GM23248 (cell line): ENCODE results near the gene LTF. TPM values are rescaled to one million over a fixed set of nuclear protein-coding genes. Genes with fewer than 3 reads are reported as not detected.

Source experiments
- DNase-seq: peaks from one replicate; pipeline ENCODE4 v3.0.0-alpha.2; 2015
- H2AFZ ChIP-seq: fragments of 200-600 bp; sonication (generic); 2 replicates; pipeline ENCODE4 v1.6.1; 2016; ENCODE audit warnings: antibody characterized with exemption
- H3F3A ChIP-seq: fragments of 200-600 bp; sonication (generic); 2 replicates; pipeline ENCODE4 v1.6.1; 2016; ENCODE audit warnings: mild to moderate bottlenecking, antibody characterized with exemption, mixed run types; ENCODE audit not compliant: insufficient read depth
- H3K27ac ChIP-seq: fragments of 200-600 bp; sonication (generic); 2 replicates; pipeline ENCODE4 v1.5.1; 2016; ENCODE audit warnings: mild to moderate bottlenecking
- H3K27me3 ChIP-seq: fragments of 200-600 bp; sonication (generic); replicated peaks from 2 replicates; pipeline ENCODE4 v1.6.1; 2016; ENCODE audit warnings: mild to moderate bottlenecking; ENCODE audit not compliant: insufficient read depth
- H3K36me3 ChIP-seq: fragments of 200-600 bp; sonication (generic); 2 replicates; pipeline ENCODE4 v1.6.1; 2016; ENCODE audit warnings: low read depth, mild to moderate bottlenecking
- H3K4me1 ChIP-seq: fragments of 200-600 bp; sonication (generic); 2 replicates; pipeline ENCODE4 v1.6.1; 2016; ENCODE audit warnings: mild to moderate bottlenecking; ENCODE audit not compliant: insufficient read depth
- H3K4me2 ChIP-seq: fragments of 200-600 bp; sonication (generic); one replicate; pipeline ENCODE4 v1.6.1; 2016; ENCODE audit warnings: mild to moderate bottlenecking; ENCODE audit not compliant: unreplicated experiment
- H3K4me3 ChIP-seq: fragments of 200-600 bp; sonication (generic); 2 replicates; pipeline ENCODE4 v1.5.1; 2016; ENCODE audit warnings: mild to moderate bottlenecking
- H3K79me2 ChIP-seq: fragments of 200-600 bp; sonication (generic); 2 replicates; pipeline ENCODE4 v1.6.1; 2016; ENCODE audit warnings: mild to moderate bottlenecking; ENCODE audit not compliant: insufficient read depth
- H3K9ac ChIP-seq: fragments of 200-600 bp; sonication (generic); 2 replicates; pipeline ENCODE4 v1.6.1; 2016; ENCODE audit warnings: mild to moderate bottlenecking
- H3K9me2 ChIP-seq: fragments of 200-600 bp; sonication (generic); 2 replicates; pipeline ENCODE4 v1.6.1; 2016; ENCODE audit warnings: mixed run types, mild to moderate bottlenecking, moderate library complexity; ENCODE audit not compliant: insufficient read depth
- H3K9me3 ChIP-seq: fragments of 200-600 bp; sonication (generic); one replicate; pipeline ENCODE4 v1.6.1; 2017; ENCODE audit warnings: low read depth
- H4K20me1 ChIP-seq: fragments of 200-600 bp; sonication (generic); 2 replicates; pipeline ENCODE4 v1.6.0; 2016; ENCODE audit not compliant: insufficient read depth
- EZH2 ChIP-seq: fragments of 200-600 bp; sonication (generic); IDR thresholded peaks from 2 replicates; pipeline ENCODE4 v1.6.1; 2018; ENCODE audit warnings: antibody characterized with exemption, mild to moderate bottlenecking; ENCODE audit not compliant: insufficient read depth, poor library complexity, severe bottlenecking
- EZH2phosphoT487 ChIP-seq: fragments of 200-600 bp; sonication (generic); IDR thresholded peaks from 2 replicates; pipeline ENCODE4 v1.6.1; 2018; ENCODE audit warnings: antibody characterized with exemption, moderate library complexity, mild to moderate bottlenecking, low read depth; ENCODE audit not compliant: insufficient read depth
- WGBS, 2 experiments: methylation state at CpG; one replicate each; pipeline ENCODE4 v1.1.6; 2015 to 2017; ENCODE audit warnings: low lambda C conversion rate in 2 of 2, low coverage in 1 of 2; ENCODE audit errors: missing lambda C conversion rate in 2 of 2; 5-methylcytosine and 5-hydroxymethylcytosine counted together
- in situ Hi-C: fragments of 300-500 bp; cut with MboI; formaldehyde crosslinking; loops from 2 replicates; pipeline ENCODE4 v1.15.0; 2020
- polyA plus RNA-seq: library from polyadenylated mRNA; unstranded; fragments of >200 nt; fragmentation: Nextera tagmentation; extraction: Ambion mirVana; gene quantifications from 2 replicates; pipeline ENCODE4 v1.2.1, GENCODE V29; 2016
- total RNA-seq: library from RNA; depleted of rRNA; stranded (reverse); fragments of >200 nt; shearing (Covaris generic); gene quantifications from 2 replicates; pipeline ENCODE4 v1.2.3, GENCODE V29; 2014

The LTF gene
- total and polyA plus RNA-seq, 2 experiments from 2014 or later = not detected

DNA sequence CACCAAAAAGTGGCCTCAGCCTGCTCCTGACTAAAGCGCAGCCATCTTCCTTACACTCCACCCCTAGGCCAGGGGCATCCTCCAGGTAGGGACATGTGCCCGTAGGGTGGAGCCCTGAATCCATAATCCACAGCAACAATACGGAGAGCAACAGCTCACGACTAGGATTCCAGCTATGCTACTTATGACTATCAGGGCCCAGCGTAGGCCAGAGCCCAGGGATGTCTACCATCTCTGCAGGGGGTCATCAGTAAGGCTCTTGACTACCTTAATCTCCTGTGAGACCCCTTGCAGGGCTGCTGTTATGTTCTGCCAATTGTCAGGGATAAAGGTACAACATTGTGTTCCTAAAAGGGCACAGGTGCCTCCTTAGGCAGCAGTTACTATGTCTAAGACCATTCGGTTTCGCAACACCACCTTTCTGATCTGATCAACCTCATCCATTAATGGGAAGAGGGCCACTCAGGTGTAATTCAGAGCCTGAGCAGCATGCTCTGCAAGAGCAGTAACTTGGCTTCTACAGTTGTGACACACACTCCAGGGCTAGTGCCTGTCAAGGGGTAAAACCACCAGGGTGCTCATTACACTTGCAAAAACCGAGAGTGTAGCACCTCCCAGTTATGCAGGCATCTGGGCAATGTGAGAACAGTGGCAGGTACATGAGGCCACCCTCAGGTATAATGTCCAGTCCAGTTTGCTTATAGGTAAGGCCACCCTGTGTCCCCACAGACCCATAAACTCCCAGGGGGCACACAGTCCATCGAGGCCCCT, 46.7 kb downstream of the LTF start:
- WGBS, 2 experiments = 70% methylated on average over 9 of the region's 9 CpGs
- in situ Hi-C loops = no loop called here
- no peak overlapping the region for H3K4me2 ChIP-seq

DNA sequence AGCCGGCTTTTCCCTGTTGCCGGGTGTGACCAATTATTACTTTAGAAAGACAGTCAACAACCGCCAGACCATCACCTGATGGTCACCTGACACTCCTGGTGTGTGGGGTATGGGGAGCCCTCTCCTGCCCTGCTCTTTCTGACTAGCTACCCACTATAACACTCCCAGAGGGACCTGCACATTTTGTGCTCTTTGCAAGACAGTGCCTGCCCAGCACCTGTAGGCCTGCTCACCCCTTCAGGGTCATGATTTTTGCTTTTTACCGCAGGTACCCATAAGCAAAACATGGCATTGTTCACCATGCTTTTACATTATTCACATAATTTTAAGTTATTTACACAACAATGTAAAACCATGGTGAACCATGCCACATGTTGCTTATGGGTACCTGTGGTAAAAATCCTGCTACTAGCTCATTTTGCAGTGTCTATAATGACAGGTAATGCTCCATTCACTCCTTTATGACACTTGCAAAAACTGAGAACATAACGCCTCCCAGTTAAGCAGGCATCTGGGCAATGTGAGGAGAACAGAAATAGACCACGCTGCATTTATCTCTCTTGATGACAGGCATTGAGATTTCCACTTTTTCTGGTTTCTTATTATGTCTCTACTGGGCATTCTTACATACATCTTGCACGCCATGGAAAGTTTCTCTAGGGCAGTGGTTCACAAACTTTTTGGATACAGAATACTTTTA, 47.7 kb downstream of the LTF start:
- peaks cover 12% of the 10 kb centered on the region for H3K27me3 ChIP-seq
- no peak overlapping the region for H3K4me3 ChIP-seq
- no peak for DNase-seq
- H3K4me2 ChIP-seq = no peak overlapping the region
- H3K36me3 ChIP-seq = no peaks in the 10 kb centered on the region
- TF ChIP-seq EZH2 (no peak), EZH2phosphoT487 (no peak)
- no peaks in the 10 kb centered on the region for H3F3A ChIP-seq
- no peak overlapping the region for H2AFZ ChIP-seq
- in situ Hi-C loops = no loop called here
- WGBS, 2 experiments = 75 to 79% methylated on average over 7 of the region's 7 CpGs
- H3K4me1 ChIP-seq = no peaks in the 10 kb centered on the region
- H3K9ac ChIP-seq = no peak overlapping the region
- no peak overlapping the region for H3K27ac ChIP-seq
- H3K9me2 ChIP-seq = no peaks in the 10 kb centered on the region
- no peaks in the 10 kb centered on the region for H3K79me2 ChIP-seq
- H4K20me1 ChIP-seq = no peaks in the 10 kb centered on the region
- H3K9me3 ChIP-seq = no peaks in the 10 kb centered on the region

More for the DNA sequence above, 46.7 kb downstream of the LTF start:
- Histone ChIP-seq H3K27me3 (peaks cover 3% of the 10 kb centered on the region), H3K36me3 (no peaks in the 10 kb centered on the region), H3K9me3 (no peaks in the 10 kb centered on the region), H2AFZ (no peak overlapping the region), H3K79me2 (no peaks in the 10 kb centered on the region), H3K27ac (no peak overlapping the region), H3K9me2 (no peaks in the 10 kb centered on the region), H3F3A (no peaks in the 10 kb centered on the region), H3K9ac (no peak overlapping the region), H3K4me1 (no peaks in the 10 kb centered on the region), H4K20me1 (no peaks in the 10 kb centered on the region), H3K4me3 (no peak overlapping the region)
- no peak for DNase-seq
- no peak for TF ChIP-seq EZH2phosphoT487
- no peak for TF ChIP-seq EZH2

DNA sequence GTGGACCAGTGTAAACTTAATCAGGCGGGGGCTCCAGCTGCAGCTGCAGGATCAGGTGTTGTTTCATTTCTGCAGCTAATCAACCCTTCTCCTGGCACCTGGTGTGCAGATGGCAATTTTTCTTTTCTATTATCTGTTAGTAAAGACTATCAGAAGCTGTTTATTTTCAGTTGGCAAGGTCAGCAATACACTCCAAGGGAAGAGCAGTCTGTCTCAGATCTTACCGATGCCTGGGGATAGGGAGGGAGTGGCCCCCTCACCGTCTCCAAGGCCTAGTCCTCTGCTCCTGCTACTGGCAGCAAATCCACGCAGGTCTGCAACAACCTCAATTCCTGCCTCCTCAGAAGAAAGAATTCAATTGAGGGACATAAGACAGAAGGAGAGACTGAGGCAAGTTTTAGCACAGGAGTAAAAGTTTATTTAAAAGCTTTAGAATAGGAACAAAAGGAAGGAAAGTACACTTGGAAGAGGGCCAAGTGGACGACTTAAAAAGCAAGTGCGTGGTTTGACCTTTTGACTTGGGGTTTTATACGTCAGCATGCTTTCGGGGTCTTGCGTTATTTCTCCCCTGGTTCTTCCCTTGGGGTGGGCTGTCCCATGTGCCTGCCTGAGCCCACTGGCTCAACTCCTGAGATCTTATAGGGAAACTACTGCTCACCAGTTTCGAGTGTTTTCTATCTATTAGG, 48.4 kb downstream of the LTF start:
- Histone ChIP-seq H3K4me1 (no peaks in the 10 kb centered on the region), H3K79me2 (no peaks in the 10 kb centered on the region), H3K36me3 (no peaks in the 10 kb centered on the region), H3K4me2 (no peak overlapping the region), H3F3A (no peaks in the 10 kb centered on the region), H3K4me3 (no peak overlapping the region), H3K9ac (no peak overlapping the region), H4K20me1 (no peaks in the 10 kb centered on the region), H3K9me2 (no peaks in the 10 kb centered on the region), H3K27me3 (peaks cover 18% of the 10 kb centered on the region), H3K27ac (no peak overlapping the region), H2AFZ (no peak overlapping the region), H3K9me3 (no peaks in the 10 kb centered on the region)
- WGBS, 2 experiments = 41 to 46% methylated on average over 10 of the region's 10 CpGs
- in situ Hi-C loops = no loop called here
- no peak for TF ChIP-seq EZH2phosphoT487
- TF ChIP-seq EZH2 = no peak
- no peak for DNase-seq

DNA sequence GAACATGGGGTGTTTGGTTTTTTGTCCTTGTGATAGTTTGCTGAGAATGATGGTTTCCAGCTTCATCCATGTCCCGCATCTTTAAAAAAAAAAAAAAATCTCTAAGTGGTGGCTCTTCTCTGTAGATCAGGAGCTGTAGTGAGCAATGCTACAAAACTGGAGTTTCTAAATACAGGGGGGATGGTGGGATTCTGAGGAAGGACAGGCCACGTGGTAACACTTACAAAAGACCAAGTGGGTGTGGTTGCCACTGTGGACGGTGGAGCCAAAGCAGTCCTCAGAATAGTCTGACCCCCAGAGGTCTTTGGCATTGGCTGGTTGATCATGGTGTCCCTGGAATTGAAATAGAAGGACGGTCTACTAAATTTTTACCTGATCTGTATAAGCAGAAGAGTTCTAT, 50.0 kb downstream of the LTF start:
- Histone ChIP-seq H3K4me2 (no peak overlapping the region), H3K27ac (no peak overlapping the region), H4K20me1 (no peaks in the 10 kb centered on the region), H3K79me2 (no peaks in the 10 kb centered on the region), H3F3A (no peaks in the 10 kb centered on the region), H3K4me3 (no peak overlapping the region), H3K36me3 (no peaks in the 10 kb centered on the region), H3K27me3 (peaks cover 18% of the 10 kb centered on the region), H3K9ac (no peak overlapping the region), H3K9me2 (no peaks in the 10 kb centered on the region), H3K4me1 (no peaks in the 10 kb centered on the region), H2AFZ (no peak overlapping the region), H3K9me3 (no peaks in the 10 kb centered on the region)
- DNase-seq = no peak
- in situ Hi-C loops = no loop called here
- TF ChIP-seq EZH2 (no peak), EZH2phosphoT487 (no peak)
- WGBS, 2 experiments = 54 to 64% methylated on average over 4 of the region's 4 CpGs
